H1 (cell line): ENCODE results near the gene XRRA1. TPM values are rescaled to one million over a fixed set of nuclear protein-coding genes. Genes with fewer than 3 reads are reported as not detected.

Experiments used
- CTCF ChIA-PET: fragments of 300-600 bp; sonication (Branson Sonifier 250); formaldehyde crosslinking; loops from one replicate; lab custom pipeline; 2021; ENCODE audit not compliant: partially characterized antibody; lab: Charles Lee
- POLR2A ChIA-PET: fragments of 300-600 bp; sonication (Branson Sonifier 250); formaldehyde crosslinking; loops from one replicate; lab custom pipeline; 2021; ENCODE audit warnings: inconsistent platforms; ENCODE audit not compliant: partially characterized antibody; lab: Charles Lee
- DNase-seq, 2 experiments: peaks; one replicate each; pipeline versions ENCODE4 v3.0.0 to v3.0.0-alpha.2; 2010 to 2022; ENCODE audit warnings: low spot score in 2 of 2, low read depth in 1 of 2, mixed read lengths in 1 of 2
- FAIRE-seq: peaks from 2 replicates; lab custom pipeline; 2011; peaks lifted over from hg19 to GRCh38; lab: Jason Lieb, UNC
- H2AFZ ChIP-seq: 2 replicates; pipeline ENCODE4 v1.8.1; 2012; ENCODE audit warnings: low read length, inconsistent platforms
- H2AK5ac ChIP-seq: 2 replicates; pipeline ENCODE4 v1.6.1; 2013; ENCODE audit warnings: low read depth, low read length
- H2BK120ac ChIP-seq: replicated peaks from 2 replicates; pipeline ENCODE3; 2013; ENCODE audit warnings: low read depth, low read length, inconsistent platforms
- H2BK12ac ChIP-seq: 2 replicates; pipeline ENCODE4 v1.6.1; 2013; ENCODE audit warnings: low read depth, low read length
- H2BK15ac ChIP-seq: 2 replicates; pipeline ENCODE4 v1.6.1; 2013; ENCODE audit warnings: low read length
- H2BK20ac ChIP-seq: 2 replicates; pipeline ENCODE4 v1.6.1; 2013; ENCODE audit warnings: low read length
- H2BK5ac ChIP-seq: 2 replicates; pipeline ENCODE4 v1.6.1; 2013; ENCODE audit warnings: low read depth, low read length
- H3K14ac ChIP-seq: 2 replicates; pipeline ENCODE4 v1.6.1; 2013; ENCODE audit warnings: inconsistent platforms; ENCODE audit not compliant: insufficient read length
- H3K18ac ChIP-seq: 2 replicates; pipeline ENCODE4 v1.6.1; 2013; ENCODE audit warnings: low read length; ENCODE audit errors: extremely low read depth
- H3K23ac ChIP-seq: 2 replicates; pipeline ENCODE4 v1.6.1; 2013; ENCODE audit warnings: inconsistent platforms; ENCODE audit not compliant: insufficient read length
- H3K23me2 ChIP-seq: 2 replicates; pipeline ENCODE4 v1.6.1; 2013; ENCODE audit warnings: low read depth, low read length
- H3K27ac ChIP-seq: 2 replicates; pipeline ENCODE4 v1.6.1; 2011; ENCODE audit warnings: low read depth, low read length, inconsistent platforms
- H3K27me3 ChIP-seq, 4 experiments: replicated peaks in 1 of 4; 1 replicate in 1 of 4; 2 replicates in 3 of 4; pipeline versions ENCODE4 v1.6.1 to v1.8.1; 2011 to 2013; ENCODE audit warnings: low read length in 3 of 4, mild to moderate bottlenecking in 3 of 4, inconsistent platforms in 2 of 4, mixed read lengths in 2 of 4, moderate library complexity in 1 of 4; ENCODE audit not compliant: control insufficient read depth in 3 of 4, insufficient read depth in 3 of 4; ENCODE audit errors: extremely low read depth in 1 of 4
- H3K36me3 ChIP-seq, 4 experiments: 2 replicates each; pipeline versions ENCODE4 v1.6.1 to v1.8.1; 2011 to 2013; ENCODE audit warnings: mild to moderate bottlenecking in 4 of 4, low read length in 3 of 4, moderate library complexity in 2 of 4, control low read depth in 1 of 4, inconsistent platforms in 1 of 4; ENCODE audit not compliant: insufficient read depth in 4 of 4, control insufficient read depth in 2 of 4
- H3K4ac ChIP-seq: replicated peaks from 2 replicates; pipeline ENCODE3; 2013; ENCODE audit warnings: low read length, low read depth, mixed read lengths, inconsistent platforms; ENCODE audit not compliant: insufficient read length
- H3K4me1 ChIP-seq, 4 experiments: replicated peaks in 1 of 4; 1 replicate in 1 of 4; 2 replicates in 3 of 4; pipeline versions ENCODE4 v1.6.1 to v1.8.1; 2011 to 2013; ENCODE audit warnings: low read length in 3 of 4, inconsistent platforms in 2 of 4, mixed read lengths in 1 of 4; ENCODE audit not compliant: insufficient read depth in 4 of 4, control insufficient read depth in 3 of 4
- H3K4me2 ChIP-seq, 2 experiments: 2 replicates each; pipeline versions ENCODE4 v1.6.1 to v1.8.1; 2011 to 2013; ENCODE audit warnings: low read depth in 2 of 2, low read length in 2 of 2, control low read depth in 1 of 2, inconsistent platforms in 1 of 2, mild to moderate bottlenecking in 1 of 2; ENCODE audit not compliant: insufficient read depth in 1 of 2
- H3K4me3 ChIP-seq, 4 experiments: fragments of 200-600, 300-600 bp in 1 of 4; sonication (generic), shearing (Covaris generic), sonication (Bioruptor Twin) in 1 of 4; 2 replicates each; pipeline versions ENCODE4 v1.5.1 to v1.8.1; 2011 to 2016; ENCODE audit warnings: low read length in 4 of 4, low read depth in 3 of 4, control low read depth in 2 of 4, inconsistent platforms in 2 of 4, mild to moderate bottlenecking in 2 of 4, mixed read lengths in 1 of 4, moderate library complexity in 1 of 4; ENCODE audit not compliant: insufficient read depth in 2 of 4; ENCODE audit errors: extremely low read depth in 1 of 4
- H3K56ac ChIP-seq: replicated peaks from 2 replicates; pipeline ENCODE3; 2013; ENCODE audit warnings: low read depth, mild to moderate bottlenecking, mixed read lengths, low read length, inconsistent platforms; ENCODE audit not compliant: insufficient read length
- H3K79me1 ChIP-seq: 2 replicates; pipeline ENCODE4 v1.6.1; 2013; ENCODE audit warnings: low read depth, low read length, control low read depth
- H3K79me2 ChIP-seq, 2 experiments: 2 replicates each; pipeline versions ENCODE4 v1.6.1 to v1.8.1; 2012 to 2013; ENCODE audit warnings: low read length in 2 of 2, mild to moderate bottlenecking in 2 of 2, inconsistent platforms in 1 of 2; ENCODE audit not compliant: insufficient read depth in 2 of 2, control insufficient read depth in 1 of 2
- H3K9ac ChIP-seq, 4 experiments: replicated peaks in 1 of 4; 1 replicate in 1 of 4; 2 replicates in 3 of 4; pipeline versions ENCODE4 v1.6.1 to v1.8.1; 2011 to 2013; ENCODE audit warnings: low read depth in 3 of 4, low read length in 3 of 4, control low read depth in 2 of 4, mild to moderate bottlenecking in 2 of 4, moderate library complexity in 2 of 4, inconsistent platforms in 1 of 4; ENCODE audit errors: extremely low read depth in 1 of 4
- H3K9me3 ChIP-seq, 2 experiments: 2 replicates each; pipeline versions ENCODE4 v1.6.1 to v1.8.1; 2012 to 2013; ENCODE audit warnings: mild to moderate bottlenecking in 2 of 2, moderate library complexity in 2 of 2, control low read depth in 1 of 2, inconsistent platforms in 1 of 2, low read depth in 1 of 2, low read length in 1 of 2, mixed read lengths in 1 of 2; ENCODE audit not compliant: insufficient read depth in 2 of 2
- H4K20me1 ChIP-seq, 2 experiments: replicated peaks in 1 of 2; 2 replicates each; pipeline versions ENCODE3 to v1.8.1; 2011 to 2013; ENCODE audit warnings: inconsistent platforms in 2 of 2, low read length in 2 of 2, mild to moderate bottlenecking in 1 of 2; ENCODE audit not compliant: insufficient read depth in 2 of 2, control insufficient read depth in 1 of 2
- H4K5ac ChIP-seq: 2 replicates; pipeline ENCODE4 v1.6.1; 2013; ENCODE audit warnings: low read length, low read depth, mixed read lengths, inconsistent platforms; ENCODE audit not compliant: insufficient read length
- H4K8ac ChIP-seq: 2 replicates; pipeline ENCODE4 v1.8.0; 2013; ENCODE audit warnings: mild to moderate bottlenecking, moderate library complexity, low read length, inconsistent platforms; ENCODE audit not compliant: insufficient read depth; ENCODE audit errors: extremely low read depth
- H4K91ac ChIP-seq: replicated peaks from 2 replicates; pipeline ENCODE3; 2013; ENCODE audit warnings: low read length, mixed read lengths, inconsistent platforms; ENCODE audit not compliant: insufficient read length
- BACH1 ChIP-seq: IDR thresholded peaks from 2 replicates; pipeline ENCODE4 v1.6.1; 2012; ENCODE audit warnings: low read length, improper control_type of control experiment
- CBX5 ChIP-seq: fragments of 300-800, 300-1000 bp; sonication (generic); IDR thresholded peaks from 2 replicates; pipeline ENCODE4 v1.7.1; 2016; ENCODE audit warnings: antibody characterized with exemption, low read length, low read depth
- EP300 ChIP-seq, 2 experiments: IDR thresholded peaks; 1 replicate in 1 of 2; 2 replicates in 1 of 2; pipeline ENCODE4 v1.6.1; 2011 to 2012; ENCODE audit warnings: low read depth in 2 of 2, low read length in 2 of 2, mild to moderate bottlenecking in 2 of 2, borderline replicate concordance in 1 of 2, inconsistent platforms in 1 of 2, moderate library complexity in 1 of 2
- FOSL1 ChIP-seq: IDR thresholded peaks from 2 replicates; pipeline ENCODE4 v1.6.1; 2011; ENCODE audit warnings: mild to moderate bottlenecking, low read depth, low read length, moderate library complexity; ENCODE audit not compliant: insufficient read depth
- SP4 ChIP-seq: IDR thresholded peaks from 2 replicates; pipeline ENCODE4 v1.6.1; 2012; ENCODE audit warnings: low read length, inconsistent platforms
- TBP ChIP-seq: IDR thresholded peaks from 2 replicates; pipeline ENCODE4 v1.6.1; 2011; ENCODE audit warnings: low read depth, low read length, improper control_type of control experiment
- WGBS, 2 experiments: shearing (Covaris generic) in 1 of 2; methylation state at CpG; one replicate each; pipeline versions ENCODE4 v1.1.6 to v1.1.7; 2013 to 2015; ENCODE audit warnings: low lambda C conversion rate in 2 of 2, mixed read lengths in 2 of 2, inconsistent platforms in 1 of 2, low coverage in 1 of 2, missing lambda C conversion rate in 1 of 2; ENCODE audit not compliant: insufficient replicate concordance in 2 of 2, insufficient coverage in 1 of 2, insufficient read length in 1 of 2; ENCODE audit errors: extremely low coverage in 1 of 2, missing lambda C conversion rate in 1 of 2; 5-methylcytosine and 5-hydroxymethylcytosine counted together
- polyA plus RNA-seq, 7 experiments: library from polyadenylated mRNA; depleted of rRNA in 3 of 7; stranded (reverse) in 5 of 7; unstranded in 2 of 7; fragments of >200 nt in 5 of 7; fragments of 200-250 nt in 2 of 7; gene quantifications; 1 replicate in 5 of 7; 2 replicates in 1 of 7; 4 replicates in 1 of 7; pipeline versions ENCODE4 v1.2.1 to v1.2.3, GENCODE V29; 2011 to 2013; ENCODE audit warnings: missing spikeins in 2 of 7, mixed read lengths in 2 of 7
- total RNA-seq: library from RNA; stranded (reverse); fragmentation: NEBNext Ultra II Directional; extraction: Animal tissue kit (Norgen Biotek cat#: 25700); gene quantifications from 2 replicates; pipeline ENCODE4 v1.2.1, GENCODE V29; 2021

XRRA1 gene
- total and polyA plus RNA-seq, 2 of the 8 experiments (the other 6 are each of a cell fraction or from before 2014, with no cell fraction given), result 2.1 to 7.1 TPM

- TF ChIP-seq SP4 (no peak), CBX5 (no peak), FOSL1 (no peak), EP300 (IDR thresholded peaks at IDR 0.05; ENCODE audit: borderline replicate concordance in 1 of 2, low read depth in 2 of 2, low read length in 2 of 2) (no peak), TBP (no peak), BACH1 (no peak)
- Histone ChIP-seq H2BK5ac (no peak overlapping the region; the same call in 1 of the 2 replicates), H3K18ac (no peak overlapping the region), H4K5ac (peak overlapping the region; percentile 35), H3K9ac (peak overlapping the region in 3 of 4 experiments; percentile 58 to 83 (median 58); a peak in 6 of 7 replicates), H3K4me3 (peak overlapping the region; percentile 91 to 99 (median 95)), H4K91ac (no peak overlapping the region), H3K27me3 (no peaks in the 10 kb centered on the region), H2BK12ac (no peak overlapping the region), H4K8ac (peak overlapping the region; percentile 88; the same call in 1 of the 2 replicates), H3K14ac (no peak overlapping the region), H3K79me1 (peaks cover 5% of the 10 kb centered on the region), H3K4ac (no peak overlapping the region), H3K4me2 (peak overlapping the region; percentile 80 to 99), H3K36me3 (peaks cover 0 to 4% (median 0%) of the 10 kb centered on the region in 4 experiments; a peak in 3 of 8 replicates), H4K20me1 (no peaks in the 10 kb centered on the region), H2BK120ac (no peak overlapping the region), H2AFZ (peak overlapping the region; percentile 98), H3K4me1 (no peaks in the 10 kb centered on the region; a peak in 1 of 7 replicates), H3K23ac (no peak overlapping the region), H3K27ac (no peak overlapping the region), H3K9me3 (no peaks in the 10 kb centered on the region), H3K23me2 (peaks cover 5% of the 10 kb centered on the region), H2AK5ac (no peak overlapping the region), H2BK20ac (no peak overlapping the region), H3K56ac (peak overlapping the region; percentile 3), H2BK15ac (no peak overlapping the region), H3K79me2 (peaks cover 3 to 43% of the 10 kb centered on the region in 2 experiments)
- DNase-seq, result no peak
- POLR2A ChIA-PET, result interaction anchor here (1.3 to 2.5 kb wide), 3 partner anchors 8 to 63 kb away, joined by 3 to 8 read pairs (median 6); partner anchors contain the start of gene NEU3
- FAIRE-seq, result no peak
- 5% methylated on average over 9 of the region's 9 CpGs; no CpG with 5 or more reads in 1 of the 2 experiments for WGBS, 2 experiments
- CTCF ChIA-PET, result interaction anchor here (0.7 to 1.0 kb wide), 2 partner anchors 19 to 1567 kb away, joined by 3 read pairs; no protein-coding TSS in a partner anchor
Measured at GRCh38 chr11:74948546-74948897, 369 bp downstream of the XRRA1 start.
